Endothelial cell (in vitro differentiated cells): ENCODE results near the gene SSMEM1. TPM values are rescaled to one million over a fixed set of nuclear protein-coding genes. Genes with fewer than 3 reads are reported as not detected.

ENCODE experiments used
- DNase-seq: peaks from one replicate; pipeline ENCODE4 v3.0.0; 2021; ENCODE audit warnings: low spot score
- H3K27ac Mint-ChIP-seq: one replicate; pipeline ENCODE4 v1.8.0; 2021; ENCODE audit warnings: mixed read lengths, inconsistent platforms; ENCODE audit not compliant: unreplicated experiment
- H3K27me3 Mint-ChIP-seq: one replicate; pipeline ENCODE4 v1.8.0; 2021; ENCODE audit warnings: mild to moderate bottlenecking, moderate library complexity, mixed read lengths, inconsistent platforms; ENCODE audit not compliant: unreplicated experiment
- H3K36me3 Mint-ChIP-seq: one replicate; pipeline ENCODE4 v1.8.0; 2021; ENCODE audit warnings: mild to moderate bottlenecking, low read depth, mixed read lengths, inconsistent platforms; ENCODE audit not compliant: unreplicated experiment
- H3K4me1 Mint-ChIP-seq: one replicate; pipeline ENCODE4 v1.8.0; 2021; ENCODE audit warnings: mild to moderate bottlenecking, mixed read lengths, inconsistent platforms; ENCODE audit not compliant: unreplicated experiment
- H3K4me3 Mint-ChIP-seq: one replicate; pipeline ENCODE4 v1.8.0; 2021; ENCODE audit warnings: mild to moderate bottlenecking, mixed read lengths, inconsistent platforms; ENCODE audit not compliant: unreplicated experiment
- H3K9me3 Mint-ChIP-seq: one replicate; pipeline ENCODE4 v1.8.0; 2021; ENCODE audit warnings: mixed read lengths, inconsistent platforms; ENCODE audit not compliant: unreplicated experiment
- total RNA-seq: library from RNA; stranded (reverse); fragmentation: NEBNext Ultra II Directional; extraction: Animal tissue kit (Norgen Biotek cat#: 25700); gene quantifications from one replicate; pipeline ENCODE4 v1.2.1, GENCODE V29; 2021; ENCODE audit not compliant: unreplicated experiment
- TF ChIP-seq, protein P1 (sequence below): fragments of 200-600 bp; sonication (generic); IDR thresholded peaks from one replicate; pipeline ENCODE4 v1.5.0; 2021; ENCODE audit warnings: antibody characterized with exemption; ENCODE audit not compliant: unreplicated experiment

Gene SSMEM1
- total RNA-seq, 1 donor from 2014 or later = not detected

DNA sequence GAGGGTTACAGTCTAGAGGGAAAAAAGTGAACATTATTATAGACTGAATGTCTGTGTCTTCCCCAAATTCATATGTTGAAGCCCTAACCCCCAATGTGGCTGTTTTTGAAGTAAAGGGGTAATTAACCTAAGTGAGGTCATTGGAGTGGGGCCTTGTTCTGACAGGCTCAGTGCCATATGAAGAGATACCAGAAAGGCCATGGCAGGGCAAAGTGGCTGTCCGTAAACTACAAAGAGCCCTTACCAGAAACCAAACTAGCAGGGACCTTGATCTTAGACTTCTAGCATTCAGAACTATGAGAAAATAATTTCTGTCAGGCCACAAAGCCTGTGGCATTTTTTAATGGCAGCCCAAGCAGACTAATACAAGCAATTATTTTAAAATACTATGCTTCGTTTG lies 11.2 kb upstream of the SSMEM1 start:
- H3K4me3 Mint-ChIP-seq = no peak overlapping the region
- no peak for DNase-seq
- TF ChIP-seq, protein P1, sequence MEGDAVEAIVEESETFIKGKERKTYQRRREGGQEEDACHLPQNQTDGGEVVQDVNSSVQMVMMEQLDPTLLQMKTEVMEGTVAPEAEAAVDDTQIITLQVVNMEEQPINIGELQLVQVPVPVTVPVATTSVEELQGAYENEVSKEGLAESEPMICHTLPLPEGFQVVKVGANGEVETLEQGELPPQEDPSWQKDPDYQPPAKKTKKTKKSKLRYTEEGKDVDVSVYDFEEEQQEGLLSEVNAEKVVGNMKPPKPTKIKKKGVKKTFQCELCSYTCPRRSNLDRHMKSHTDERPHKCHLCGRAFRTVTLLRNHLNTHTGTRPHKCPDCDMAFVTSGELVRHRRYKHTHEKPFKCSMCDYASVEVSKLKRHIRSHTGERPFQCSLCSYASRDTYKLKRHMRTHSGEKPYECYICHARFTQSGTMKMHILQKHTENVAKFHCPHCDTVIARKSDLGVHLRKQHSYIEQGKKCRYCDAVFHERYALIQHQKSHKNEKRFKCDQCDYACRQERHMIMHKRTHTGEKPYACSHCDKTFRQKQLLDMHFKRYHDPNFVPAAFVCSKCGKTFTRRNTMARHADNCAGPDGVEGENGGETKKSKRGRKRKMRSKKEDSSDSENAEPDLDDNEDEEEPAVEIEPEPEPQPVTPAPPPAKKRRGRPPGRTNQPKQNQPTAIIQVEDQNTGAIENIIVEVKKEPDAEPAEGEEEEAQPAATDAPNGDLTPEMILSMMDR = no peak
- H3K27ac Mint-ChIP-seq = no peak overlapping the region
- no peaks in the 10 kb centered on the region for H3K9me3 Mint-ChIP-seq
- no peaks in the 10 kb centered on the region for H3K27me3 Mint-ChIP-seq
- H3K36me3 Mint-ChIP-seq = peaks cover 8% of the 10 kb centered on the region
- no peaks in the 10 kb centered on the region for H3K4me1 Mint-ChIP-seq

DNA sequence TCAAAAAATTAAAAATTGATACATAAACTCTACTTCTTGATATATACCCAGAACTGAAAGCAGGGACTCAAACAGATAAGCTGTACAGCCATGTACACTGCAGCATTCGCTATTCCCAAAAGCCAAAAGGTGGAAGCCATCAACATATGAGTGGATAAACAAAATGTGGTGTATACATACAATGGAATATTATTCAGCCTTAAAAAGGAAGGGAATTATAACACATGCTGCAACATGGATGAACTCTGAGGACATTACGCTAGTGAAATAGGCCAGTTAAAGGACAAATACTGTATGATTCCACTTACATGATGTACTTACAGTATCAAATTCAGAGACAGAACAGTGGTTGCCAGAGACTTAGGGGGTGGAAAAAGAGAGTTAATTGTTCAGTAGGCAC lies 10.6 kb upstream of the SSMEM1 start:
- Mint-ChIP-seq H3K9me3 (no peaks in the 10 kb centered on the region), H3K27me3 (no peaks in the 10 kb centered on the region), H3K36me3 (peaks cover 12% of the 10 kb centered on the region), H3K4me1 (no peaks in the 10 kb centered on the region), H3K27ac (no peak overlapping the region), H3K4me3 (no peak overlapping the region)
- TF ChIP-seq, protein P1 = no peak
- no peak for DNase-seq

DNA sequence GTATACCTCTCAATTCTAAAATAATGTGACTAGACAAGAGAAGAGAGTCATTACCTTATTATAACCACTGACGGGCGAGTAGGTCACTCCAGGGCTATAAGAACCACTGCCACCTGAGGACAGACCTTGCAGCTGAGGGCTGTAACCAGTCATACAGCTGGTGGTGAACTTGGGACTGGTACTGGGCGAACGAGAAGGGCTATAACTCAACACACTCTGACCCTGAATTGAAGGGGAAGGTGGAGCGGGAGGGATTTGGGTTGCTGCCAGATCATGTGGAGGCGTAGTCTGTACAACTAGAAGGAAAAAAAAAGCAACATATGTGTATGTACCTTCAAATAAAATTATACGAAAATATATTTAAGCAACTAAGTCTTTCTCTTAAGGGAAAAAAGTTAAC lies 5.9 kb upstream of the SSMEM1 start:
- Mint-ChIP-seq H3K36me3 (peaks cover 8% of the 10 kb centered on the region), H3K27ac (no peak overlapping the region), H3K4me3 (no peak overlapping the region), H3K4me1 (no peaks in the 10 kb centered on the region), H3K27me3 (peaks cover 7% of the 10 kb centered on the region), H3K9me3 (no peaks in the 10 kb centered on the region)
- no peak for DNase-seq
- TF ChIP-seq, protein P1 = no peak

DNA sequence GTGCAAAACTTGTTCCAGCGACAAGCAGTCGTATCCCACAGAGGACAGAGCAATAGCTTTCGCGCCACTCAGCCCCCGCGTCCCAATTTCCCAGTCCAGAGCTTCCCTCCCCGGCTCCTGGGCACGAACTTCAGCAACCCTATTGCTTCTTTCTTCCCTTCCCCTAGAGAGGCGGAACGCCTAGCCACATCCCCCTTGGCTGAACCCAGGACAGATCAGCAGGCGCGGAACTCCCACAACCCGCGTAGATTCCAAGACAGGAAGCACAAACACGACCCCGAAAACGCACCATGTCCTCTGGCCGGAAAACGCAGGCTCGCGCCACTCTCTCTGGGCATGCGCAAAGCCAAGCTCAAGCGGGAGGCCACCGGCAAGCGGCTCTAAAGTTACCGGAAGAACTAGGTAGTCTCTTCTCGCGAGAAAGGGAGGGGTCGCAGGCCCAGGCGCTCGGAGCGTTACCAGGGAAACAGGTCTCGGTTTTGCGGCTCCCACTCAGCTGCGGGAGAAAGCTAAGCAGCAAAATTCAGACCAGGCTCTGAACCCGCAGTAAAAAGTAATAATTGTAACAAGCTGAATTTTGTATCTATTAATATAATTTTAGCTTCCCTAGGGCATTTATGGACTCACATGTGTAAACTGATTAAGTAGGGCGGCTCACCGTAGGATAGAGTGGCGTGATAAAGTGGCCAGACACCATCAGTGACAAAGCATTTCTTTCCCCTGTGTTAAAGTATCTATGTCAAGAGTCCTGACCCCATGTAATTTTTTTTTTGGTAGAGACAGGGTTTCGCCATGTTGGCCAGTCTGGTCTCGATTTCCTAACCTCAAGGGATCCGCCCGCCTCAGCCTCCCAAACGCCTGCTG lies 2.3 kb upstream of the SSMEM1 start, which contains the start of gene TMEM209:
Gene TMEM209 (minus strand): TSS at position 323 of the 864 bp plus-strand sequence. CDS start 31 bp downstream, at position 292.
- Mint-ChIP-seq H3K36me3 (peaks cover 8% of the 10 kb centered on the region), H3K9me3 (no peaks in the 10 kb centered on the region), H3K27ac (peak within 1 kb of the TSS; percentile 98), H3K4me1 (no peaks in the 10 kb centered on the region), H3K4me3 (peak within 1 kb of the TSS; percentile 94), H3K27me3 (peaks cover 7% of the 10 kb centered on the region)
- peak; percentile 98 for DNase-seq
- TF ChIP-seq, protein P1 = no peak

DNA sequence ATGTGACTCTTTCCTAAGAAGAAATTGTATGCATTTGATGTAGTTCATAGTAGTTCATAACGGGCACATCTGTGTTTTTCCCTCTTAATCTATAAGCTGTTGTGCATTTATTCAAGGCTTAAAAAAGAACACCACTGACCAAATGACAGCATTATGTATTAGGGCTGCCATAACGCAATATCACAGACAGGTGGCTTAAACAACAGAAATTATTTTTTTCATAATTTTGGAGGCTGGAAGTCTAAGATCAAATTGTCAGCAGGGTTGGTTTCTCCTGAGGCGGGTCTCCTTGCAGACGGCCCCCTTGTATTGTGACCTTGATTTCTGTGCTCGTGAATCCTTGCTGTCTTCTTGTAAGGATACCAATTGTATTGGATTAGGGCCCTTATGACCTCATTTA lies 627 bp upstream of the SSMEM1 start:
- H3K27ac Mint-ChIP-seq = no peak overlapping the region
- H3K27me3 Mint-ChIP-seq = peaks cover 7% of the 10 kb centered on the region
- H3K36me3 Mint-ChIP-seq = no peaks in the 10 kb centered on the region
- no peak overlapping the region for H3K4me3 Mint-ChIP-seq
- H3K4me1 Mint-ChIP-seq = no peaks in the 10 kb centered on the region
- no peak for DNase-seq
- TF ChIP-seq, protein P1 = peak; percentile 43
- no peaks in the 10 kb centered on the region for H3K9me3 Mint-ChIP-seq
